HG03135 (cell line): Measurements from ENCODE around the gene TMEM204.

ENCODE experiments used
- ATAC-seq: cut with Tn5 transposase; IDR thresholded peaks from one replicate; pipeline ENCODE4 v1.9.1; 2021; ENCODE audit warnings: mild to moderate bottlenecking, moderate library complexity; ENCODE audit not compliant: unreplicated experiment

The TMEM204 gene

DNA sequence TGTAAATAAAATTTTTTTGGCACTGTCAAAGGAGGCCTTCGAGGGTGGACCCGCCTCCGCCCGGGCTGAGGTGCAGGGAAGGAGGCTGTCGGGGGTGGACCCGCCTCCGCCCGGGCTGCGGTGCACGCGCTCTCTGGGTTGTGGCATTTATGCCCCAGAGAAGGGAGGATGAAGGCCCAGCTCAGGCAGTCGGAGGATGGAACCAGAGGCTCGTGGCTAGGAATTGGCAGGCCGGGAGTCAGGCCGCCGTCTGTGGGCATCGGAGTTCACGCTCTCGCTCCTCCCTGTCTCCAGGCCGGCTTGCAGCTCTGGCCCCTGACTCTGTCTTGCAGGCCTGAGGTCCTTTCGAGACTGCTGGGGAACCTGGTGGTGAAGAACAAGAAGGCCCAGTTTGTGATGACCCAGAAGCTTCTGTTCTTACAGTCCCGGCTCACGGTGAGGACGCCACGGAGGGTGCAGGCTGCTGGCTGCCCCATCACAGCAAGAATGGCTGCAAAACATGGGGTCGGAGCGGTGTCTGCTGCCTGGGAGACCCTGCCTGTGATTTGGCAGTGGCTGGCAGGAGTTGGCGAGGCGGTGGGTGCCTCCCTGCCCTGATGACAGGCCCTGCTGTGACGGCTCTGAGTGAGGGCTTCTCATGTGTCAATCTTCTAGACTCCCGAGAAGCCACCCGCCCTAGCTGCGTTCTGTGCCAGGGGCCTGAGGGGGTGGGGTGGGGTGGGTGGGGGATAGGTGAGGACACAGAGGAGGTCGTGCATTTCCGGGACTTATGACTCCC is 34.4 kb upstream of the TMEM204 start:
- ATAC-seq, result no peak

DNA sequence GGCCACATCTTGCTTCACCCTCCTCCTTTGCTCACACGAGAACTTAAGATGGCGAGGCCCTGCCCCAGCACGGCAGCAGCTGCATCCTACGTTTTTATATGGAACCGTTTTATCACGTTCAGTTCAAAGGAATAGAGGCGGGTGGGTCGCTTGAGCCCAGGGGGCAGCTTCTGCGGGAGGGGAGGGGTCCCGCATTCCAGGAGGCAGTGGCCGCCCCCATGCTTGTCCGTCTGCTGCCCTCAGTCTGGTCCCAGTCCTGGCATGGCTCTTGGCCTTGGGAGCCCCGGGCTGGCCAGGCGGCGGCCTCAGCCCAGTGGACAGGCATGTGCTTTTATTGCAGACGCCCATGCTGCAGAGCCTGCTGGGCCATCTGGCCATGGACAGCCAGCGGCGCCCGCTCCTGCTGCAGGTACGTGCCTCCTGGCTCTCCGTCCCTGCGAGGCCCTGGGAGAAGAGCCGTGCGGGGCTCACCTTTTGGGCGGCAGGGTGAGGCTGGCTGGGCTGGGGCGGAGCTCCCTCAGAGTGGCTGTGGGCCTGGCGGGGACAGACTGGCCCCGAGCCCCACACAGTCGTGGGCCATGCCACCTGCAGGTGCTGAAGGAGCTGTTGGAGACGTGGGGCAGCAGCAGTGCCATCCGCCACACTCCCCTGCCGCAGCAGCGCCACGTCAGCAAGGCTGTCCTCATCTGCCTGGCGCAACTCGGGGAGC is 33.6 kb upstream of the TMEM204 start:
- no peak for ATAC-seq

DNA sequence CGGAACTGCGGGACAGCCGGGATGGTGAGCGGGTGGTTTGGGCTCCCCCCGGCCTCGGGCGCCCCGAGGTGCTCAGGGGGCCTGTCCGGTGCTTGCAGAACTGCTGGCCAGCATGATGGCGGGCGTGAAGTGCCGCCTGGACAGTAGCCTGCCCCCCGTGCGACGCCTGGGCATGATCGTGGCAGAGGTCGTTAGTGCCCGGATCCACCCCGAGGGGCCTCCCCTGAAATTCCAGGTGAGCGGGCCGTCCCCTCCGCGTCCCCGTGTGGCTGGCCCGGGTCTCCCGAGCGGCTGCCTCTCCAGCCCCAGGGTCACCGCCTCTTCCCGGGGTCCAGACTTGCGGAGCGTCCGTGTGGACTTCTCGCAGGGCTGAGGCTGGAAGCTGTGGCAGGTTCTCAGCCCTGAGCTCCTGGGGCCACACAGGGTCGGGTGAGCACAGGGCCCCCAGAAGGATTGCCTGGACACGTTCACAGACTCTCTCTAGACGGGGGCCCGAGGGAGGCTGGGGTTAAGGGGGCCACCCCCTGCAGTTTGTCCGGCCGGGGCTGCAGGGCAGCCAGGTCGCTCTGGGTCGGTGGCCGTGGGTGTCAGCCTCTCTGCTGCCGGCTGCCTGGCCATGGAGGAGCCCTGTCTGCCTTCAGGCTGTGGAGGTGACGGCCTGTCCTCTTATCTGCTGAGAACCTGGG is 32.9 kb upstream of the TMEM204 start:
- no peak for ATAC-seq

DNA sequence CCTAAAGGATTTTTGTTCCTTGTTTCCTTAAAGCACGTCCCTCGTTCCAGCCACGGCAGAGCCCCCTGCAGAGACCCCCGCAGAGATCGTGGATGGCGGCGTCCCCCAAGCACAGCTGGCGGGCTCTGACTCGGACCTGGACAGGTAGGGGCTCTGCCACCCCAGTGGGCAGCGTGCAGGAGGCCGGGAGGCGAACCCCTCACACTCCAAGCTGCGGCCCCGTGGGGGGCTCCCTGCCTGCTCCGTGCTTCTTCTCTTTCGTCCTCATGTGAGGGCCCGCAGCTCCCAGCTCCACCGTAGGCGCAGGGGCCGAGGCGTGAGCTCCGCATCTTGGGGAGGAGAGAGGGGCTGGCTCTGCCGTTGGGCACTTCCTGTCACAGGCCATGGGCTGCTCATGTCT is 31.8 kb upstream of the TMEM204 start:
- no peak for ATAC-seq

DNA sequence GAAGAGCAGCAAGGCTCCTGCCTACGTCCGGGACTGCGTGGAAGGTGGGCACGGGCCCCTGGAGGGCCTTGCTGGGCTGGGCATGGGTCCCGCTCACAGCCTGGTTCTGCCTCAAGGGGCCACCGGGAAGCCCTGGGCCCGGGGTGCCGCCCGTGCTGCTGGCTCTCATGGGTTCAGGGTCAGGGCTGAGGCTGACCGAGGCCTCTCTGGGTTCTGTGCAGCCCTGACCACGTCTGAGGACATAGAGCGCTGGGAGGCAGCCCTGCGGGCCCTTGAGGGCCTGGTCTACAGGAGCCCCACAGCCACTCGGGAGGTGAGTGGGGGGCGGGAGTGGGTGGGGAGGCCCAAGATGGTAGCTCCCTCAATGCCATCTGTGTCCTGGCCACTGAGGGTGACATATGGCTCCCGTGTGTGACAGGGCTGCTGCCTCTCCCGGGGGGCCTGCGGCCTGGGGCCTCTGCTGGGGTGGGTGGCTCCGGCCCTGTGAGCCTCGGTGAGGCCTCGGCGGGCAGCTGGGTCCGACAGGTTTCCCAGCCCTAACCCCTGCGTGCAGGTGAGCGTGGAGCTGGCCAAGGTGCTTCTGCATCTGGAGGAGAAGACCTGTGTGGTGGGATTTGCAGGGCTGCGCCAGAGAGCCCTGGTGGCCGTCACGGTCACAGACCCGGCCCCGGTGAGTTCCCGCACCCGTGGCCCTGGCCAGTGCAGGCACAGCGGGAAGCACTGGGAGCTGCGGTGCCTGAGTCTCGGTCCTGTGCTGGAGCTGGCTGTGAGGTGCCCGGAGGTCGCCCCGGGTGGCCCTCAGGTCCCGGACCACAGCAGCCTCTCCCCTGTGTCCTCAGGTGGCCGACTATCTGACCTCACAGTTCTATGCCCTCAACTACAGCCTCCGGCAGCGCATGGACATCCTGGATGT is 31.1 kb upstream of the TMEM204 start:
- no peak for ATAC-seq

DNA sequence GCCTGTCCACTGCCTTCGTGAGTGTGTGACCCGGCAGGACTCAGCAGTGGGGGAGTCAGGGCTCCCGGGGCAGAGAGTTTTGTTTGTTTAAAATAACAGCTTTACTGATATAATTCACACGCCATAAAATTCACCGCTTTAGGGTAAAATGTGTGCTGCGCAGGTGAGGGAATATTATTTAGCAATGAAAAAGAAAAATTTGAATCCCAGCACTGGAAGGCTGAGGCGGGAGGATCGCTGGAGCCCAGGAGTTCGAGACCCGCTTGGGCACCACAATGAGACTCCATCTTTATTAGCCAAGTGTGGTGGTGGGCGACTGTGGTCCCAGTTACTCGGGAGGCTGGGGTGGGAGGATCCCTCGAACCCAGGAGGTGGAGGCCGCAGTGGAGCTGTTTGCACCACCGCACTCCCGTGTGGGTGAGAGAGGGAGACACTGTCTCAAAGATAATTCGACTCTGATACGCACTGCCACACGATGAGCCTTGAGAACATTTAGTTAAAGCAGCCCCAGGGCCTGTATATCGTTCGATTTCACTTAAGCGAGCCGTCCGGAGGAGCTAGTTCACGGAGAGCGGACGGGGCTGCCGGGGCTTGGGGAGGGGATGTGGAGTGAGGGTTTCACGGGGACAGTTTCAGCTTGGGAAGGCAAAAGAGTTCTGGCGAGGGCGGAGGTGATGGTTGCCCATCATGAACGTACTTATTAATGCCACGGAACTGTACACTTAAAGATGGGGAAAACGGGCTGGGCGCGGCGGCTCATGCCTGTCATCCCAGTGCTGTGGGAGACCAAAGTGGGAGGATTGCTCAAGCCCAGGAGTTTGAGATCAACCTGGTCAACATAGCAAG is 30.1 kb upstream of the TMEM204 start:
- no peak for ATAC-seq

DNA sequence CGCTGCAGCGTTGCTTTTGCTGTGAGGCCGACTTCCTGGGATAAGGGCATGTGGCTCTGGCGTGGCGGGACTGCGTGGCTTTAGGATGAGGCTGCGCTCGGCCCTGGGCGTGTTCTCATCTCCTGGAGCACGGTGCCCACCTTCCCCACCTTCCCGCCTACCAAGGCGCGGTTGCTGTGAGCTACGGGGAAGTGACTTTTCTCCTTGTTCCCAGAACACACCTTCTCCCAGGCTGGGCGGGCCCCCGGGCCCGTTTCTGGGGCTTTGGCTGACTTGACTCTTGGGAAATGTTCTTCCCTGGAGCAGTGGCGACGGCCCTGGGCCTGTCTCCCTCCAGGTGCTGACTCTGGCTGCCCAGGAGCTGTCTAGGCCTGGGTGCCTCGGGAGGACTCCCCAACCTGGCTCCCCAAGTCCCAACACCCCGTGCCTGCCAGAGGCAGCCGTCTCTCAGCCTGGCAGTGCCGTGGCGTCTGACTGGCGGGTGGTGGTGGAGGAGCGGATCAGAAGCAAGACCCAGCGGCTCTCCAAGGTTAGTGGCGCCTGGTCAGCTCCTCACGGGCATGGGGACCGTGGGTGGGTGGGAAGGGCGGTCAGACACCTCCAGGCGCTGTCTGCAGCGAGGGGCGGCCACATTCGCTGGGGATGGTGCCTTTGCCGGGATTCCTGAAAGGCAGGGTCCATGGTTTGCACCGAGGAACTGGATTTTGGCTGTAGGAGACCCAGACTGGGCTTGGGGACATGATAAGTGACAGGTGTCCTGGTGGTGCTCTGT is 28.2 kb upstream of the TMEM204 start:
- no peak for ATAC-seq

DNA sequence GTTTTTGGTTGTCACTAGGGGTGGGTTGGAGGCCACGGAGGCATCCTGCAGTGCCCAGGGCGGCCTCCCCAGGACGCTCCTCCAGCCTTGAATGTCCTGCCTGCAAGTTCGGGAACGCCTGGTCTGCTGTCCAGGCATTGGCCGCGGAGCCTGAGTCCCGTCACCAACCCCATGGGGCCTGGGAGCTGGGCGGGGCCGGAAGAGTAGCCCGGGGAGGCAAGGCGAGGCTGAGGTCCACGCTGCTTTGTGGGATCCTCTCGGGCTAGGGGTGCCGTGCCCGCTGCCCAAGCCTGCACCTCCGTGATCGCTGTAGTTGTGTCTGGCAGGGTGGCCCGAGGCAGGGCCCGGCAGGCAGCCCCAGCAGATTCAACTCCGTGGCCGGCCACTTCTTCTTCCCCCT is 27.6 kb upstream of the TMEM204 start:
- ATAC-seq, result no peak

DNA sequence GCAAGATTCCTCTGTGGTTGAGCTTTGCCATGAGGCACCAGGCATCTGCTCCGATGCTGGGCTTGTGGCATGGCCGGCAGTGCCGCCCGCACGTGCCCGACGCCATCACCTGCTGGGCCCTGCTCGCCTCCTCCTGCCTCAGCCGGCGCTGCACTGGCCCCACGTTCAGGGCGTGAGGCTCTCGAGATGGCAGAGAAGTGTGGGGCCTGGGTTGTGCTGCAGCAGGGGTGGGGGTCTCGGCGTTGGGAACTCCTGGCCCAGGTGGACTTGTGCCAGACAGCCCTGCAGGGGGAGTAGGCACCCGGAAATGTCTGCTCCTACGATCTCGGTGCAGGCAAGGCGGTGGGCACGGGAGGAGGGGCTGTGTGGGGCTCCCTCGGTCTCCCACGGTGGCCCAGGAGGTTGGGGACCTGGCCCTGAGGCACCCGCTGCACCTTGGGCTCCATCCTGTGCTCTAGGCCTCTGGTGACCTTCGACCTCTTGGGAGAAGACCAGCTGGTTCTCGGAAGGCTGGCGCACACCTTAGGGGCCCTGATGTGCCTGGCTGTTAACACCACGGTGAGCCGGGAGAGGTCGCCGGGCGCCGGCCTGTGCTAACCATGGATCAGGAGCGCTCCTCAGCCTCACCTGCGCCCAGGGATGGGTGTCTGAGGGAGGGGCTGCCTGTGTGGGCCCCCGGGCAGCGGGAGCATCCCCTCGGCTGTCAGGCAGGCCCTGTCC is 26.8 kb upstream of the TMEM204 start:
- ATAC-seq, result no peak

DNA sequence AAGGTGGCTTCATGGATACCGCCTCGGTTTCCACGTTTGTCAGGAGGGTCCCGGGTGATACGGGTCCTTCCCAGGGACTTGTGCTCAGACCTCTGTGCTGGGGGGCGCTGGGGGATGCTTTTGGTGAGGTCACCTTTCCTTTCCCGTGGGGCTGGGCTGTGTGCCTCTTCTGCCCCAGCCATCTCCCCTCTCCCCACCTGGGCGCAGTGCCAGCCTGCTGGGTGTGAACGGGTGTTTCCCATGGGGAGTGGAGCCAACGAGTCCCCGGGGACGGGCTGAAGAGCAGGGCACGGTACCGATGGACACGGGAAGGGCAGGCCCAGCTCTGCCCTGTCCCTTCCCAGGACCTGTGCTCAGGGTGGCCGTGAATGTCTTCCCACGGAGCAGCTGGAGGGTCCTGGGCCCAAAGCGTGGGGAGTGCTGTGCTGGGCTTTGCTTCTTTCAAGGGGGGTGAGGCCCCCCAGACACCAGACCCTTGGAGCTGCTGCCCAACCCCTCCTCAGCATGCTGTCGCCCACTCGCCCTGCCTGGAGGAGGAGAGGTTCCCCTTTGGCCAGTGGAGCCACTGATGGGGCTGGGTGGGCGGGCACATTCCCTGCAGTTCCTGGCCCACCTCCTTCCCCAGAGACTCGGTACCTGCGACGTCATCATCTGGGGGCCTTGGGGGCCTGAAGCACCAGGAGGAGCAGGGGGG is 24.8 kb upstream of the TMEM204 start:
- ATAC-seq, result no peak

DNA sequence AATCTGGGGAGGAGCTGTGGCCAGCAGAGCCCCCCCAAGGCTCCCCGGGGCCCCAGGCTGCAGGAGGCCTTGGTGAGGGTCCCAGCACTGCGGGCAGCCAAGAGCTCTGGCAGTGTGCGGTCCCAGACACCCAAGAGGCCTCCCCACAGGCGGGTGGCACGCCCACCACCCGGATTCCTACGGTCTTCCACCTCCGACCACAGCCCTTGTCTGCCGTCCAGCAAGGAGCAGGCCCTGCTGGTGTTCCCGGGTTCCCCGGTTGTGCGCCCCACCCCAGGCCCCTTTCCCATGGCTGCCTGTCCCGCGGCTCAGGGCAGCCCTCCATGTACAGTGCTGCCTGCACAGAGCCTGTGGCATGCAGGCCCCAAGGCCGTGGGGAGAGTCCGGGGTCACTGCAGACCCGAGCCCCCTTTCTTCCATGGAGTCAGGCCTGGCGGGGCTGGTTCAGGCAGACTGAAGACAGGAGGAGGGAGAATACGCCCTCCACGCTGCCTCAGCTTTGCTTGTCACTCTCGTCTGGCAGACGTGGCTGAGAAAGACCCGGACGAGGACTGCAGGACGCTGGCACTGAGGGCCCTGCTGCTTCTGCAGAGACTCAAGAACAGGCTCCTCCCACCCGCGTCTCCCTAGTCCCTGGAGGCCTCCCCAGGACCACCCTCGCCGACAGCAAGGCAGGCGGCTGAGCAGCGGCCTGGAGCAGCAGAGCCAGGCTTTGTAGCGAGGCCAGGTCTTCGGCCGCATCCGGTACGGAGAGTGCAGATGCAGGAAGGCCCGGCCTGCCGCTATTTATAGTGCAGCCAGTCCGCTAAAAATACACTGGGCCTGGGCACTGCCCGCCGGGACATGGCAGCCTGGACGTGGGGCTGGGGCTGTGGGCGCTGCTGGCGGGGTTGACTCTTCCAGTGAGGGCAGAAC is 23.9 kb upstream of the TMEM204 start:
- ATAC-seq, result no peak

DNA sequence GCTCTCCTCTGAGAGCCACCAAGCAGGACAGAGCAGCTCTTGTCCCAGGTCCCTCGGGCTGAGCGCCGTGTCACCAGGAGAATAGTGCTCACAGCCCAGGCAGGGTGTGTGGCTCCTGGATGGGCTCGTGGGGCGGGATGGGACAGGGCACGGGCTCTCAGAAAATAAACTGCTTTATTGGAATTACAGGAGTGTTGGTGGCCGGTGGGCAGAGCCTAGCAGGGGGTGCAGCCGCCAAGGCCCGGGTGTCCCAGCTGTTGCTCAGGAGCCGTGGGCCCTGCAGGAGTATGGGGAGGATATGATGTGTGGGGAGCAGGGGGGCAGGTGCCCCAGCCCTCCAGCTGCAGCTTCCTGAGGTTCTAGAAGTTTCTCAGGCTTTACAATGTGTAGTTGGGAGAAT is 23.2 kb upstream of the TMEM204 start:
- no peak for ATAC-seq

DNA sequence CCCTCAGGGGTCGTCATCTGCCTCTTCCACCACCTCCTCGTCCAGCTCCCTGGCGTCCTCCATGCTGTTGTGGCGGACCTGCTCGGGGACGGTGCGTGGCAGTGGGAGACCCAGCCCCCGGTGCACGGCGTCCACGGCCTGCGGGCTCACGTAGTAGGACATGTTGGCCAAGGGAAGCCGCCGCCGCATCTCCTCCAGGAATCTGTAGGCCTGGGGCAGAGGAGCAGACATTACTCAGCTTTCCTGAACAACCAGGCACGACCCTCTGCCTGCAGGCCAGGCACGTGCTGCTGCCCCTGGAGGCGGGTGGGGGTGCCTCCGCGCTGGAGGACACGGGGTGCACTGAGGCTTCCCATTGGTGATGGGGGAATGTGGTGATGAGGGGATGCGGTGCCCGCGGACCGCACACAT is 22.5 kb upstream of the TMEM204 start:
- no peak for ATAC-seq

DNA sequence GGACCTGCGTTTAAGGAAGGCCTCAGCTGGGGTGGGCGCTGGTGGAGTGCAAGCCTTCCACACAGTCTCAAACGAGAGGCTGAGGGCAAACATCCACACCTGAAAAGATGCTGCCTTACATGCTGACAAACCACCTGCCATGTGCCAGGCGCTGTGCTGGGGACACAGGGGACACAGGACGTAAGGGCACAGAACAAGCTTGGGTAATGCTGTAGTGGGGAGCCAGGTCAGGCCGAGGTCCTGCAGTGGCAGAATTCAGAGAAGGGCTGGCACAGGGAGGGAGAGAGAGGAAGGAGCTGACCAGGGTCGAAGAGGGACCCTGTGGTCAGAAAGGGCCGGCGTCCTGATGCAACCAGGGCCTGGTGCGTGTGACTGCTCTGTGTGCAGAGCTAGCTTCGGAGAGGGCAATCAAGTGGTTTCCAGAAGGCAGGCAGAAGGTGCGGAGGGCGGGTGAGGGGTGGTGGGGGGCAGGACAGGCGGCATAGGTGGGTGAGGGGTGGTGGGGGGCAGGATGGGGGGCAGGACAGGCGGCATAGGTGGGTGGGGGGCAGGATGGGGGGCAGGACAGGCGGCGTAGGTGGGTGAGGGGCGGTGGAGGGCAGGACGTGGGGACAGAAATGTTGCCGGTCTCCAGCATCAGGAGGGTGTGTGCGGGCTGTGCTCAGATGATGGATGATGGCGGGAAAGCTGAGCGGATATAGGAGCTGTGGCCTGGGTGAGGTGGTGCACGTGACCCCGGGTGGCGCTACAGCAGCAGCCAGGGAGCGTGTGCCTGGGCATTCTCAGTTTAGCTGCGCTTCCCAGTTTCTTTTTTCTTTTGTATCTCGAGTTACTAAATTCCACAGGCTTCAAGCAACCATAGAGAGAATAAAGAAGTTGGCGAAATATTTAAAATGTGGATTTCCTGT is 21.6 kb upstream of the TMEM204 start:
- ATAC-seq, result no peak

DNA sequence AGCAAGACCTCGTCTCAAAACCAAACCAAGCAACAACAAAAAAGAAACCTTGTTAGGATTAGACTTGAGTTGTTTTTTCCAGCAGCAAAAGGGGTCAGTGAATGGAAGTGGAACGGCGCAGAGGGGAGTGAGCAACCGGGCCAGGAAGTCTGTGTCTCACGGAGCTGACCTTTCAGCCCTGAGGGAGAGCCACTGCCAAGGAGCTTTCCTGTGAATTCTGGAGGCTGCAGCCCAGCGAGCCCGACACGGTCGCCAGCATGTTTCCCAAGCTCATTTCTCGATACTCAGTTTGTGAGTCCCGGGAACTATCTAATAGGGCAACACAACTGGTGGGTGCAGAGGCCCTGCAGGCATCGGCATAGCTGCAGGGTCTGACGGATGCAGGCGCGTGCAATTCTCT is 20.7 kb upstream of the TMEM204 start:
- no peak for ATAC-seq

DNA sequence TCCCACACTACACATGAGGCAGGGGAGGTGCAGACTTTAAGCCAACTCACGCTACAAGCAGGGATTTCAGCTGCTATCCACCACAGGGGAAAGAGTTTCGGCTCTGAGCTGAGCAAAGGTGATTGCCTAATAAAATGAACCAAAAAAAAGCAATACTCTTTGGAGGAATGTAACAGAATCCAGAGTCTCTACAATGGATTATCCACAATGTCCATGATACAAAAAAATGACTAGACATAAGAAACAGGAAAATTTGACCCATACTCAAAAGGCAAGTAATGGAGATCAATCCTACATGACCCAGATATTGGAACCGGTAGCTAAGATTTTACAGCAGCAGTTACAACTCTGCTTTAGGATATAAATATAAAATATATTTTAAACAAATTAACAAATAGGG is 19.0 kb upstream of the TMEM204 start:
- no peak for ATAC-seq
